Measurements from ENCODE around the gene DOHH.

DNA sequence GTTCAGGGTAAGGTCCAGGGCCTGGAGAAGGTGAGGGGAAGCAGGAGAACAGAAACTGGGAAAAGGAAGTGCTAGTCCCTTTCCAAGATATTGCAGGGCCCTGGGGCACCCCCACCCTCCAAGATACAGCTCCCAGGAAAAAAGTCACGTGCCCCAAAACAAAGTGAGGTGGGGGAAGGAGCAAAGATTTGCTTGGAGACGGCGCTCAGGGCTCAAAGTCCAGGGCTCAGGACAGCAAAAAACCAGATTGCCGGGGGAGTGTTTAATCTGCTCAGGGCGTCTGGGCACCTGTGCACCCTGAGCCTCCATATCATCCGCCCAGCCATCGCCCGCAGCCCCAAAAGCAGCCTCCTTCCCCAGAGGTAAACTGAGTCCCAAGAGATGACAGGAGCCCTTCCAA is 26.5 kb downstream of the DOHH start:
- TF ChIP-seq, protein P1, sequence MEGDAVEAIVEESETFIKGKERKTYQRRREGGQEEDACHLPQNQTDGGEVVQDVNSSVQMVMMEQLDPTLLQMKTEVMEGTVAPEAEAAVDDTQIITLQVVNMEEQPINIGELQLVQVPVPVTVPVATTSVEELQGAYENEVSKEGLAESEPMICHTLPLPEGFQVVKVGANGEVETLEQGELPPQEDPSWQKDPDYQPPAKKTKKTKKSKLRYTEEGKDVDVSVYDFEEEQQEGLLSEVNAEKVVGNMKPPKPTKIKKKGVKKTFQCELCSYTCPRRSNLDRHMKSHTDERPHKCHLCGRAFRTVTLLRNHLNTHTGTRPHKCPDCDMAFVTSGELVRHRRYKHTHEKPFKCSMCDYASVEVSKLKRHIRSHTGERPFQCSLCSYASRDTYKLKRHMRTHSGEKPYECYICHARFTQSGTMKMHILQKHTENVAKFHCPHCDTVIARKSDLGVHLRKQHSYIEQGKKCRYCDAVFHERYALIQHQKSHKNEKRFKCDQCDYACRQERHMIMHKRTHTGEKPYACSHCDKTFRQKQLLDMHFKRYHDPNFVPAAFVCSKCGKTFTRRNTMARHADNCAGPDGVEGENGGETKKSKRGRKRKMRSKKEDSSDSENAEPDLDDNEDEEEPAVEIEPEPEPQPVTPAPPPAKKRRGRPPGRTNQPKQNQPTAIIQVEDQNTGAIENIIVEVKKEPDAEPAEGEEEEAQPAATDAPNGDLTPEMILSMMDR (IDR thresholded peaks at IDR 0.05), result no peak
- TF ChIP-seq POLR2A (IDR thresholded peaks at IDR 0.05) (no peak), POLR2AphosphoS5 (IDR thresholded peaks at IDR 0.05) (no peak)

All from prostate gland (tissue), 2 donors.